HG03280 (cell line): ENCODE results near the gene ABCA13.
A peak's percentile ranks its signal among the peaks of the same experiment; 100 is the strongest.

ENCODE experiments used
- ATAC-seq: cut with Tn5 transposase; IDR thresholded peaks from one replicate; pipeline ENCODE4 v1.9.1; 2021; ENCODE audit warnings: mild to moderate bottlenecking, moderate library complexity; ENCODE audit not compliant: unreplicated experiment

ABCA13 gene

DNA sequence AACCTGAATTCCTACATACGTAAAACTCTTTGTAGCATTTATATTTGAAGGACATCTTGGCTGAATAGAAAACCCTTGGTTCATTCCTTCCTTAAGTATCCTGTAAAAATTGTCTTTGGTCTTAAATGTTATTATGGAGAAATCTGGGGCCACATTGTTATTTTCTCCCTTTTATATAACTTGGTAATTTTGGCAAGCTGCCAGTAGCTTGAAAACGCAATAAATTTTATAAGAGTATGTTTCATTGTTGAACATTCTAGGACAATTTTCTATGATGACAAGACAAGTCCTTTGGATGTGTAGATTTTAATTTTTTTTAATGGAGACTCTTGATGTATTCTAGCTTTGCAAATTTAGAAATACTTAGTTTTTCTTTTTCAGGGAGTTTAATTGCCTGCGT is 191.9 kb downstream of the ABCA13 start:
- ATAC-seq = no peak

DNA sequence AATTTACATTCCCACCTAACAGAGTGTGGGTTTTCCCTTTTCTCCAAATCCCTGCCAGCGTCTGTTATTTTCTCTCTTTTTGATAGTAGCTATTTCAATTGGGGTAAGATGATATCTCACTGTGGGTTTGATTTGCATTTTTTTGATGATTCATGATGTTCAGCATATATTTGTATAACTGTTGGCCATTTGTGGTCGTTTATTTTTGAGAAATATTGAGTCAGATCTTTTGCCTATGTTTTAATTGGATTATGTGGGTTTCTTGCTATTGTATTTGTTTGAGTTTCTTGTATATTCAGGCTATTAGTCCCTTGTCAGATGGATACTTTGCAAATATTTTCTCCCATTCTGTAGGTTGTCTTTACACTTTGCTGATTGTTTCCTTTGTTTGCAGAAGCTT is 193.8 kb downstream of the ABCA13 start:
- ATAC-seq = no peak

DNA sequence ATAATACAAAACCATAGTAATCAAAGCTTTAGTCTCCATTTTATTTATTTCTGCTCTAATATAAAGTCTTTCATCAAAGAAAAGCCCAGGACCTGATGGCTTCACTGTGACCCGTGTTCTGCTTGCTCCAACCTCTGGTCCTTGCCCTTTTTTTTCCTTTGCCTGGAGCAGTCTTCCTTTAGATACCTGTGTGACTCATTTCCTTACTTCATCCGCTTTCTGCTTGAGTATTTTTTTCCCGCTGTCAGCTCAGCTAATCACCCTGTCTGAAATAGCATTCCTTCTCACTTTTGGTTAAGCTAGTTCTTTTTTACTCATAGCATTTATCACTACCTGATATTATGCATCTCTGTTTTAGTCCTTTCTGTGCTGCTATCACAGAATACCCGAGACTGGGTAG is 194.8 kb downstream of the ABCA13 start:
- no peak for ATAC-seq

DNA sequence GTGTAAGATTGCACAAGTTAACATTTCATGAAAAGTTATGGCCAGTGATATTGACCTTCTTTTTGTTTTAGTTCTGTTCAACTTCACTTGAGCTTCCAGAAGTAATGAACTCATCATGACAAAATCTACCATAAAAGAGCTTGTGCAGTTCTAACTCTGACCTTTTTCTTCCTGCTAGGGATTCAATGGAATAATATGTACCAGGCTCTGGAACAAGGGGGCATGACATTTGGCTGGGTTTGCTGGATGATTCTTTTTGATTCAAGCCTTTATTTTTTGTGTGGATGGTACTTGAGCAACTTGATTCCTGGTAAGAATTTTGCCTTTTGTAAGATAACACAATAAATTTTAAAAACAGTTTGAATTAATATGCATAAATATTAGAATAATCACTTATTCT is 205.0 kb downstream of the ABCA13 start:
- no peak for ATAC-seq

DNA sequence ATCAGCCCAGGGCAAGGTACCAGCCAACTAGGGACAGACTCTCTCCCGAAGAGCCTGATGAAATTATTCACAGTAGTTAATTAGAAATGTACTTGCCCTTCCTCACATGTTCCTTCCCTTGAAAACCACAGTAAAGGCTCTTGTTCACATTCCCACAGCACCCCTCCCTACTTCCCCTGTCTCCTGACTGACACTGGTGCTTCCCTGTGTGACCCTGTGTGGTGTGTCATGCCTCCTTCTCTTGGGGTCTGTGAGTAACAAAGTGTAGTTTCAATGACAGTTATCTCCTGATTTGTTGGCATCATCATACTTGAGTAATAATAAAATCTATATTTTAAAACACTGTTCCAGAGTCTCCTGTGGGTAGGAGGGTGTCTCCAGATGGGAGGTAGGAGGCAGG is 209.7 kb downstream of the ABCA13 start:
- no peak for ATAC-seq

DNA sequence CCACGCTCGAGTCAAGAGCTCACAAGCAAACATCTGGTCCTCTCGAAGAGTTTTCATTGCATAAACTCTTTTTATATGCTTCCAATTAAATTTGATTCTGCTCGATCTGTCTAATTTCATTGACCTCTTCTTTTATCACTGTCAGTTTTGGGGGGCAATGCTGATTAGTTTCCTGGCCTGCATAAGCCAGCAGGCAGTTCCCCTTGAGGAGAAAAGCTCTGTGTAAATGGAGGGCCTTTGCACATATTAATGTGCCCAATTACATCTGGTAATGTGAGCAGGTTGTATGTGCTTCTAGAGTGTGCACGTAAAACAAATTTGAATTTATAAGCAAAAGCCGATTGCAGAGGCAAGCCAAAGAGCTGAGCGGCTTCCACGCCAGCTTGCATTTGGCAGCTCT is 210.3 kb downstream of the ABCA13 start:
- ATAC-seq = no peak

DNA sequence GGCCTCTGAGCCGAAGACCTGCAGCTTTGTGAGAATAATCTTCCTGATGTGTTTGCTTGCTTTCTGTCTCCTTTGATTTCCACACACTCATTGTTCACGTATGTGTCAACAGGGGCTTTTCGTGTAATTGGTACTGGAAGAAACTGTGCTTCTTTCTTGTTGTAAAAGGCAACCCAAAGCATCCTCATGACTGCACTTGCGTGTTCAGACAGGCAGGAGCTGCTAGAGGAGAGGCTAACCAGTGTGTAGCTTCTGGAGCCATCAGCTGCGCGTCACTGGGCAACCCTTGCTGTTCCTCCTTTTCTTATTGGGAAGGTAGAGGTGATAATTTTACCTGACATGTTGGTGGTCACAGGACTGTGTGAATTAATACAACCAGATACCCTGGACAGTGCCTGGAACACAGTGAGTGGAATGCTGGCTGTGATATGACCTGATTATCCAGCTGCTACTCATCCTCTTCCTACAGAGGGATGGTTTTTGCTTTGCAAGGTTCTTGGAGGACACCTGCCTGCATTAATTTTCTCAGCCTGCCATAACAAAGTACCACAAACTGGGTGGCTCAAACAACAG is 213.0 kb downstream of the ABCA13 start:
- ATAC-seq = no peak

DNA sequence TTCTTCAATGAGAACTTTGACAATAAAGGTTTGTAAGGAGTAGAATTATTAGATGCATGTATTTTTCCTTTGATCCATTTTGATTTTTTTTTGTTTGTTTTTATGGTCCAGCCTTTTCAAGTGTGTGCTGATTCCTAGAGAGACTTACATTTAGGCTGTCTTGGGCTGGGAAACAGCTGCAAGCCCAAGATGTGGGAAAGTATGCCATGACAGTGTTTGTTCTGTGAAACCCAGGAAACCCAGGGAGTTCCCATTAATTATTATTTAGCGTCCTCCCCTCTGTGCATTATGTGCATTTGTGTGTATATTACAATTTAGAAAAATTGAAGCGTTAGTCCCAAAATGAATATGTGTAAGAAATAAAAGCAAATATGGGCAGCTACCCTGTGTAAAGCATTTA is 216.7 kb downstream of the ABCA13 start:
- no peak for ATAC-seq

DNA sequence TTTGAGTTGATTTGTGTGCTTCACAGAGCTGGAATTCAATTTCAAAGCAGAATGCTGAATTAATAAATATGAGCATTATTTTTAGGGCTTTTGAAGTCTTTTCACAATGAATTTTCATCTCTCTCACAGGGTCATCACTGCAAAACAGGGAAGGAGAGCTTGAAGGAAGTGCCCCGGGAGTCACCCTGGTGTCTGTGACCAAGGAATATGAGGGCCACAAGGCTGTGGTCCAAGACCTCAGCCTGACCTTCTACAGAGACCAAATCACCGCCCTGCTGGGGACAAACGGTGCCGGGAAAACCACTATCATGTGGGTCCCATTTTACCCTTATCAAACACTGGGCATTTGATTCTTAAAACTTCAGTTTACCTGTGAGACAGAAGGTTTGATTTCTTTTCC is 217.7 kb downstream of the ABCA13 start:
- no peak for ATAC-seq

DNA sequence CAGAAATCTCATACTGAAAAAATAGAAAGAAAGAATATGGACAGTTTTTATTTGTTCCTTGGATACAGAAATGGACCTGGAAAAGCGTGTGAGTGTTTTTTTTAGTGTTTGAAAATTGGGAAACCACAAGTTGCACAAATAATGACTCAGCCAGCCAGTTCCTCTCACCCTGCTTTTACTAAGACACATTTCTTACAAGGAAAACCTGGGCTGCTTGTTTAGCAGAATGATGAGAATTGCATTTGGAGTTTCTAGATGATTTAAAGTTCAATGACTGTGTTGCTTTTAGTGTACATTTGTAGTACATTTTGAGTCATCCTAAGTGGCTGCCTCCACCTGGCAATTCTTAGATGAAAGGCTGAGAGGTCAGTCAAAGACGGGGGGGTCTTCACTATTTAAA is 218.7 kb downstream of the ABCA13 start:
- ATAC-seq = no peak

DNA sequence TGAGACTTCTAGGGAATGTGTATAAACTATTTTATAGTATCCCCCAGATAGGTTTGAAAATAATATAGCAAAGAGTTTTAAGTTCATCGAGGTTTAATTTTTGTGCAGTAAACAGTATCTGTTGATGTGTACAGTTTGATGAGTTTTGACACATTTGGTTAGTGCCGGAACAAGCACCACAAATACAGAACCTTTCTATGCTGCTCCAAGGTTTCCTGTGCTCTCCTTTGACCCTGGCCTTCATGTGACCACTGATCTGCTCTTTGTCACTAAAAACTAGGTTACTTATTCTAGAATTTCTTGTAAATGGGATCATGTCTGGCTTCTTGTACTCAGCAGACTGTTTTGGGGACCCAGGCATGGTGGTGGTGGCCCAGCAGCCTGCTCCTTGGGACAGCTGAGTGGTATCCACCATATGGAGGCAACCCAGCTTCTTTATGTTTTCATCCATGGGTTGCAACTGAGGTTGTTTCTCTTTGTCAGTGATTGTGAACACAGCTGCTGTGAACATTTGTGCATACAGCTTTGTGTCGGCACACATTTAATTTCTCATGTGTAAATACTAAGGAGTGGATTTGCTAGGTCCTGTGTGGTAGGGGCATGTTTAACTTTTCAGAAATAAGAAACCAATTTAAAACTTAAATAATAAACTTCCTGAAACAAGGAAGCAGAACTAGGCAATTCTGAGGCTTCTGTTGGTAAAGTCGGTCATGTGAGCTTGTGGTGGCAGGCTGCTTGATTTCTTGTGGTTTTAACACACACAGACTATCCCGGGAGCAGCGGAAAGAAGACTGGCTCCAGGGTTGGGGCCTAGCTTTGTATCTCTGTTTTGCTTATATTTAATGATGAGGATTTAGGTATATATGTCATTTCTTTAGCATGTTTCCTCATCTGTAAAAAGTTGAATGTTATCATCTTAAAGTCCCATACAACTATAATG is 219.4 kb downstream of the ABCA13 start:
- no peak for ATAC-seq

DNA sequence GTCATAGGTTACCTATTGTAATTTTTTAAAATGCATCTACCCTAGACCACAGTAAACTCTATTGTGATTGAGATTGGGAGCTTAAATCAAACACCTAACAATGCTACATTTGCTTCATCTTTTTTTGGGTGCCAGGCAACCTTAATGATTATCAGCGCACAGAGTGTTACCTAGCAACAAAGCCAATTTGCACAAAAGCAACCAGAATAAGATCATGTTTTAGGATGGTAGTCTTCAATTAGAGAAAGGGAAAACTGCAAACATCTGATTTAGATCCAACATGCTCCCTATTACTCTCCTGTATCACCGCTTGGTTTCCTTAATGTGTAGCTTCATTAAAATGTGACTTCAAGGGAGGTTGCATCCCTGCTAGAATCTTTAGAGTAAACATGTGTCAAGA is 226.9 kb downstream of the ABCA13 start:
- no peak for ATAC-seq

DNA sequence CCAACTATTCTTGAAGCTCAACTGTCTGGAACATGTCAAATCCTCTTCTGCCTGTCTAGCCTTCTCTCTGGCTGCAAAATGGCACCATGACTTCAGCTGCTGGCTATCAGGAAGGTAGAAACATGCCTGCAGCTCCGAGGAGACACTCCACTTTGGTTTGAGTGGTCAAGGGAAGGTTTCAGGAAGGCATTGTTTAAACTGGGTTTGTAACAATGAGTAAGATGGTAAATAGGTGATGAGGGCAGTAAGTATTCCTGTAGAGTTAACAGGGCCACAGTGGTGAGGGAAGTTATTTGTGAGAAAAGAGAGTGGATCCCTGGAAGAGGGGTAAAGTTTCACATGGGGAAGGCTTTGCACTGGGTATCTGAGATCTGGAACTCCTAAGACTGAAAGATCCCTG is 231.5 kb downstream of the ABCA13 start:
- no peak for ATAC-seq

DNA sequence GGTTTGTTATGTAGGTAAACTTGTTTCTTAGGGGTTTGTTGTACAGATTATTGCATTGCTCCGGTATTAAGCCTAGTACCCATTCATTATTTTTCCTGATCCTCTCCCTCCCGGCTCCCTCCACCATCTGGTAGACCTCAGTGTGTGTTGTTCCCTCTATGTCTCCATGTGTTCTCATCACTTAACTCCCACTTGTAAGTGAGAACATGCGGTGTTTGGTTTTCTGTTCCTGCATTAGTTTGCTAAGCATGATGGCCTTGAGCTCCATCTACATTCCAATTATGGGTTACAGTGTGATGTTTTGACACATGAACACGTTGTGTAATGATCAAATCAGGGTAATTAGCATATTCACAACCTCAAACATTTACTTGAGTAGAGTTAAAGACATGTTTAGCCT is 237.5 kb downstream of the ABCA13 start:
- no peak for ATAC-seq

DNA sequence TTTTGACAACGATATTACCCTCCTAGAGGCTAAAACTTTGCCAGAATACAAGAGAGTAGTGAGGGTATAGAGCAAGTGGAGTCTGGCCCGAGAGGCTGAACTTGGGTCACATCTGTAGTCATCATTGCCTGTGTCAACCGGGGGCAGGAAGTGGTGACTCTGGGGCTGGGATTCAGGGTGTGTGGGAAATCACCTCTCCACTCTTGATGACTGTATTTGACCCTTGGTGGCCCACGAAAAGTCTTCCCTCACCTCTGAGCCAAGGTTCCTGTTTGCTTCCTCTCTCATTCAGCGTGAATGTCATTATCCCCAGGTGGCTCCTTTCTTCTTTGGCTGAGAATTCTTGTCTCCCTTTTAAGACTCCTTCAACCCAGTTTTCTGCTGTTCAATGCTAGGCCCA is 240.4 kb downstream of the ABCA13 start:
- ATAC-seq = no peak

DNA sequence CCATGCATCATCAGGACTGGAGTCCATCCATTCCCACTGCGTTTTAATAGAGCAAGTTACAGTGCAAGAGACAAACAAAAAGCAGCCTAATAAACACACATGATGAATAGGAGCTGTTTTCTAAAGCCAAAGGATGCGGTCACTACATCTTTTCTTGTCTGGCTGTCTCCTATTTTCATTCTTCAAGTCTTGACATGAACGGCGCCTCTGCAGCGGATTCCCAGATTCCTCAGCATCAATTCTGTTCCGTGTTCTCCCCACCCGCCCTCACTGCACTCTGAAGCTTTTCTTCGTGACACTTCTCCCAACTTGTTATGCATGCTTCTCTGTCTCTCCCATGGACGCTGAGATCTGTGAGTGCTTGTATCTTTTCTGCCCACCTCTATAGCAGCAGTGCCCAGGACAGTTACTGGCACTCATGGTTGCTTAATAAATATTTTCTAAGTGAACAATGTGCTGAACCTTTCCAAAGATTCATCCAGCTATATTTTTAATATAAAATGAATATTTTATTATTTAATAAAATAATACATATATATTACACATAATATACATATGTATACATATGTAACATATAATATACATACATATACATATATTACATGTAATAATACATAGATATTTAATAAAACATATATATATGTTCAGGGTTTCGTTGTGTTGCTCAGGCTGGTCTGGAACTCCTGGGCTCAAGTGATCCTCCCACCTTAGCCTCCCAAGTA is 242.9 kb downstream of the ABCA13 start:
- ATAC-seq = no peak

DNA sequence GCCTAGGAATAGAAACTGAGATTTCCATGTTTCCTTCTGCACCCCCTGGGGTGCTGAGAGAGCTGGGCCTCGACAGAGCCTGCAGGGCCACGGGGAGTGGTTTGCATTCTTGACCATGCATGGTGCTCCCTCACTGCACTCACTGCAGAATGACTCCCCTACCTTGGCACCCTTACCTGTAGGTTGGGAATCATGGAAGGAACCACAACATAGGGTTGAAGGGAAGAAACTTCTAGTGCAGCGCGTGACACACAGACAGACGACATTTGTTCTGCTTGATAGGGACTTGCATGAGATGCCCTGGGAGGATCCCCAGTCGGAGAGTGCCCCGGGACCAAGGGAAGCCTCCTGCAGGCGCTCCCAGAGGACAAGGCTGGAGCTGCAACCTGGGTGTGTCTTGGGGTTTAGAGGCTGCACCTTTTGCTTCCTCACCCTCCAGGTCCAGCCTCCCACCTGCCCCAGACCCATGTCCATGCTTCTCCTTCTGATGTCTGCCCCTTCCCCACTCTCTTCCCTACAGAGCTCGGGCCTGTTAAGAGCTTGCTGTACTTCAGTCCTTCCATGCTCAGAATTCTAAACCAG is 245.2 kb downstream of the ABCA13 start:
- ATAC-seq = no peak

DNA sequence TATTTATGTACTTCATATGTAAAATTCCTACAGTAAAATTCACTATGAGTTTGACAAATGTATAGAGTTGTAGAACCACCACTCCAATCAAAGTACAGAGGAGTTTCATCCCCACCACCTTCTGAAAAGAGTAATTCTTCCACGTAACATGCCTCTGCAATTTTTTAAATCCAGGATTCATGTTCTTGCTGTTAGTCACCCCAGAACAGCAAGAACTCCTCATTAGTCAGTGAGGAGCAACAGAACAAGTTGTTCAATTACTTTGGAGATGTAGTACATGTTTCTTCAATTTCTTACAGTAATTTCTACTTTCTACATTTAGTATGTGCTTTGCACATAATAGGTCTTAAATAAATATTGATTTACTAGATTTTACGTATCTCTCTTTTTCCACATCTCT is 248.1 kb downstream of the ABCA13 start:
- ATAC-seq = no peak

DNA sequence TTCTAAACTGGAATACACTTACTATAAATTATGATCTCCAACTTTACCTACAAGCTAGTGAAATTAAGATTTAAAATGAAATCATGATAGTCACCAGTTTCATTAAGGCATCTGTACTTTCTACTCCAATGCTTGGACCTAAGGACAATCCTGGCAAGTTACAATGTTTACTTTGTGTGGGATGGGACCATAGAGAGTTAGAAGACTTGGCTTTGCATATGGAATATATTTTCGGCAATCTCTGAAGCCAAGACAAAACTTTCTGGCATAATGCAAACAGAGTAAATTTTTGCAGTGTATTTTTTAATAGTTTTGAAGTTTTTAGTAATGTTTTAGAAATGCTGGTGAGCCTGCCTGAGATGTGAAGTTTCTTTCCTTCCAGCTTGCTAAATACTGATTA is 248.9 kb downstream of the ABCA13 start:
- ATAC-seq = no peak

DNA sequence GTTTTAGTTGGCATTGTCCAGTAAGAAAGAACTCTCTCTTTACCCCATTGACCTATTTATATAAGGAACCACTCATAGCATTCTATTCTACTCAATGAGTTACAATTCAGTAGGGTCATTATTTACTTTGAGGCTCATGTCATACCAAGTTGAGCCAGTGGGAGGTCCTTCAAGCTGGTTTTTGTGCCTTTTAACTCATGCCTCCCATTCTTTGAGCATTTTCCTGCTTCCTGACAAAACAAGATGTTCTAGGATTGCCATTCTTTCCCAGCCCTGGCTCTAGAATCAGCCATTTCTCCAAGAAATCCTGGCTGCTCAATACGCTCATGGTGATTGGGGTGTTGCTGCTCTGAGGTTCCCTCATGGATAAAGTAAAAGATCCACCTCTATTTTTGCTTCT is 250.1 kb downstream of the ABCA13 start:
- ATAC-seq = no peak

DNA sequence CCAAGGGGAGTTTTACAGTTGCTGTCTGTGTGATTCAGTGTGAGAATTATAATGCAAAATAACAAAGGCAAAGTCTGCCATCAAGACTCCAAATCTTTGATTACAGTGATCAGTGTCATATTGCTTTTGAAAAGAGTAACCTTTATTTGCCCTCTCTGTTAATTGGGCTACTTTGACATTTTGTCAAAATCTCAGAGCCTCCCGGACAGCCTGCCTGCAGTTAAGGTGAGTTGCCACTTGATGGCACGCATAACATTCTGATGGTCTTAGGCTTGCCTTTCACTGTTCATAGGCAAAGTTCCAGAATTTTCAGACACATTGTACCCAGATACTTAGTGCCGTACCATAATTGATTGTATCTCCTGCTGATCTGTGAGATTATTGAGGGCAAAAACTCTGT is 253.5 kb downstream of the ABCA13 start:
- peak; percentile 64 for ATAC-seq
